ENCODE measurements around the gene PCCA.

Gene PCCA

GRCh38 chr13:100297413-100297812 is 208.5 kb downstream of the PCCA start:
- Histone ChIP-seq H3K4me1 (ENCODE audit: control insufficient read depth in 1 of 2, insufficient read depth in 2 of 2, low read length in 2 of 2) (no peaks in the 10 kb centered on the region), H3K9me3 (ENCODE audit: control insufficient read depth in 1 of 2, low read length in 2 of 2) (no peaks in the 10 kb centered on the region), H3K36me3 (ENCODE audit: control insufficient read depth in 1 of 2, insufficient read depth in 2 of 2, low read length in 2 of 2) (no peaks in the 10 kb centered on the region)

GRCh38 chr13:100298116-100298681 is 209.3 kb downstream of the PCCA start:
- Histone ChIP-seq H3K9me3 (ENCODE audit: control insufficient read depth in 1 of 2, low read length in 2 of 2) (no peaks in the 10 kb centered on the region), H3K4me1 (ENCODE audit: control insufficient read depth in 1 of 2, insufficient read depth in 2 of 2, low read length in 2 of 2) (no peaks in the 10 kb centered on the region), H3K27me3 (ENCODE audit: low read depth, low read length) (no peaks in the 10 kb centered on the region), H3K4me3 (ENCODE audit: low read depth in 1 of 2, low read length in 2 of 2) (no peak overlapping the region), H3K36me3 (ENCODE audit: control insufficient read depth in 1 of 2, insufficient read depth in 2 of 2, low read length in 2 of 2) (peaks cover 0 to 3% of the 10 kb centered on the region in 2 donors), H3K27ac (ENCODE audit: low read length) (no peak overlapping the region)

More at GRCh38 chr13:100297413-100297812, 208.5 kb downstream of the PCCA start:
- no peak overlapping the region for H3K27ac ChIP-seq (ENCODE audit: low read length)
- H3K4me3 ChIP-seq (ENCODE audit: low read depth in 1 of 2, low read length in 2 of 2), result no peak overlapping the region
- H3K27me3 ChIP-seq (ENCODE audit: low read depth, low read length), result no peaks in the 10 kb centered on the region

- Histone ChIP-seq H3K27me3 (ENCODE audit: low read depth, low read length) (no peaks in the 10 kb centered on the region), H3K36me3 (ENCODE audit: control insufficient read depth in 1 of 2, insufficient read depth in 2 of 2, low read length in 2 of 2) (peaks cover 0 to 3% of the 10 kb centered on the region in 2 donors), H3K4me3 (ENCODE audit: low read depth in 1 of 2, low read length in 2 of 2) (no peak overlapping the region), H3K9me3 (ENCODE audit: control insufficient read depth in 1 of 2, low read length in 2 of 2) (no peaks in the 10 kb centered on the region), H3K4me1 (ENCODE audit: control insufficient read depth in 1 of 2, insufficient read depth in 2 of 2, low read length in 2 of 2) (no peaks in the 10 kb centered on the region), H3K27ac (ENCODE audit: low read length) (no peak overlapping the region)
Measured at GRCh38 chr13:100298691-100299090, 209.8 kb downstream of the PCCA start.

- Histone ChIP-seq H3K9me3 (ENCODE audit: control insufficient read depth in 1 of 2, low read length in 2 of 2) (no peaks in the 10 kb centered on the region), H3K27me3 (ENCODE audit: low read depth, low read length) (no peaks in the 10 kb centered on the region), H3K4me1 (ENCODE audit: control insufficient read depth in 1 of 2, insufficient read depth in 2 of 2, low read length in 2 of 2) (no peaks in the 10 kb centered on the region), H3K36me3 (ENCODE audit: control insufficient read depth in 1 of 2, insufficient read depth in 2 of 2, low read length in 2 of 2) (peaks cover 0 to 3% of the 10 kb centered on the region in 2 donors), H3K4me3 (ENCODE audit: low read depth in 1 of 2, low read length in 2 of 2) (no peak overlapping the region), H3K27ac (ENCODE audit: low read length) (no peak overlapping the region)
Measured at GRCh38 chr13:100300243-100300642, 211.3 kb downstream of the PCCA start.

GRCh38 chr13:100300708-100301107 is 211.8 kb downstream of the PCCA start:
- no peaks in the 10 kb centered on the region for H3K9me3 ChIP-seq (ENCODE audit: control insufficient read depth in 1 of 2, low read length in 2 of 2)
- H3K4me1 ChIP-seq (ENCODE audit: control insufficient read depth in 1 of 2, insufficient read depth in 2 of 2, low read length in 2 of 2), result no peaks in the 10 kb centered on the region
- H3K27me3 ChIP-seq (ENCODE audit: low read depth, low read length), result no peaks in the 10 kb centered on the region
- no peak overlapping the region for H3K4me3 ChIP-seq (ENCODE audit: low read depth in 1 of 2, low read length in 2 of 2)
- H3K36me3 ChIP-seq (ENCODE audit: control insufficient read depth in 1 of 2, insufficient read depth in 2 of 2, low read length in 2 of 2), result peaks cover 0 to 3% of the 10 kb centered on the region in 2 donors
- no peak overlapping the region for H3K27ac ChIP-seq (ENCODE audit: low read length)

GRCh38 chr13:100301418-100301817 is 212.5 kb downstream of the PCCA start:
- H3K9me3 ChIP-seq (ENCODE audit: control insufficient read depth in 1 of 2, low read length in 2 of 2), result no peaks in the 10 kb centered on the region
- H3K36me3 ChIP-seq (ENCODE audit: control insufficient read depth in 1 of 2, insufficient read depth in 2 of 2, low read length in 2 of 2), result peaks cover 0 to 3% of the 10 kb centered on the region in 2 donors
- no peak overlapping the region for H3K4me3 ChIP-seq (ENCODE audit: low read depth in 1 of 2, low read length in 2 of 2)
- no peak overlapping the region for H3K27ac ChIP-seq (ENCODE audit: low read length)
- no peaks in the 10 kb centered on the region for H3K27me3 ChIP-seq (ENCODE audit: low read depth, low read length)
- no peaks in the 10 kb centered on the region for H3K4me1 ChIP-seq (ENCODE audit: control insufficient read depth in 1 of 2, insufficient read depth in 2 of 2, low read length in 2 of 2)

GRCh38 chr13:100302391-100302790 is 213.5 kb downstream of the PCCA start:
- Histone ChIP-seq H3K9me3 (ENCODE audit: control insufficient read depth in 1 of 2, low read length in 2 of 2) (no peaks in the 10 kb centered on the region), H3K27ac (ENCODE audit: low read length) (no peak overlapping the region), H3K36me3 (ENCODE audit: control insufficient read depth in 1 of 2, insufficient read depth in 2 of 2, low read length in 2 of 2) (peaks cover 0 to 3% of the 10 kb centered on the region in 2 donors), H3K4me3 (ENCODE audit: low read depth in 1 of 2, low read length in 2 of 2) (no peak overlapping the region), H3K4me1 (ENCODE audit: control insufficient read depth in 1 of 2, insufficient read depth in 2 of 2, low read length in 2 of 2) (no peaks in the 10 kb centered on the region), H3K27me3 (ENCODE audit: low read depth, low read length) (no peaks in the 10 kb centered on the region)

GRCh38 chr13:100304229-100304628 is 215.3 kb downstream of the PCCA start:
- Histone ChIP-seq H3K36me3 (ENCODE audit: control insufficient read depth in 1 of 2, insufficient read depth in 2 of 2, low read length in 2 of 2) (peaks cover 3 to 4% of the 10 kb centered on the region in 2 donors), H3K4me3 (ENCODE audit: low read depth in 1 of 2, low read length in 2 of 2) (no peak overlapping the region), H3K27ac (ENCODE audit: low read length) (no peak overlapping the region), H3K4me1 (ENCODE audit: control insufficient read depth in 1 of 2, insufficient read depth in 2 of 2, low read length in 2 of 2) (no peaks in the 10 kb centered on the region), H3K27me3 (ENCODE audit: low read depth, low read length) (no peaks in the 10 kb centered on the region), H3K9me3 (ENCODE audit: control insufficient read depth in 1 of 2, low read length in 2 of 2) (no peaks in the 10 kb centered on the region)

GRCh38 chr13:100305398-100305797 is 216.5 kb downstream of the PCCA start:
- H3K27ac ChIP-seq (ENCODE audit: low read length), result no peak overlapping the region
- no peaks in the 10 kb centered on the region for H3K9me3 ChIP-seq (ENCODE audit: control insufficient read depth in 1 of 2, low read length in 2 of 2)
- H3K27me3 ChIP-seq (ENCODE audit: low read depth, low read length), result no peaks in the 10 kb centered on the region
- no peak overlapping the region for H3K4me3 ChIP-seq (ENCODE audit: low read depth in 1 of 2, low read length in 2 of 2)
- H3K4me1 ChIP-seq (ENCODE audit: control insufficient read depth in 1 of 2, insufficient read depth in 2 of 2, low read length in 2 of 2), result no peaks in the 10 kb centered on the region
- peaks cover 3 to 4% of the 10 kb centered on the region in 2 donors for H3K36me3 ChIP-seq (ENCODE audit: control insufficient read depth in 1 of 2, insufficient read depth in 2 of 2, low read length in 2 of 2)

- peaks cover 3 to 4% of the 10 kb centered on the region in 2 donors for H3K36me3 ChIP-seq (ENCODE audit: control insufficient read depth in 1 of 2, insufficient read depth in 2 of 2, low read length in 2 of 2)
- no peak overlapping the region for H3K4me3 ChIP-seq (ENCODE audit: low read depth in 1 of 2, low read length in 2 of 2)
- H3K9me3 ChIP-seq (ENCODE audit: control insufficient read depth in 1 of 2, low read length in 2 of 2), result no peaks in the 10 kb centered on the region
- H3K27ac ChIP-seq (ENCODE audit: low read length), result no peak overlapping the region
- no peaks in the 10 kb centered on the region for H3K4me1 ChIP-seq (ENCODE audit: control insufficient read depth in 1 of 2, insufficient read depth in 2 of 2, low read length in 2 of 2)
- H3K27me3 ChIP-seq (ENCODE audit: low read depth, low read length), result no peaks in the 10 kb centered on the region
Measured at GRCh38 chr13:100306030-100306429, 217.1 kb downstream of the PCCA start.

- Histone ChIP-seq H3K27ac (ENCODE audit: low read length) (no peak overlapping the region), H3K27me3 (ENCODE audit: low read depth, low read length) (no peaks in the 10 kb centered on the region), H3K4me1 (ENCODE audit: control insufficient read depth in 1 of 2, insufficient read depth in 2 of 2, low read length in 2 of 2) (no peaks in the 10 kb centered on the region), H3K4me3 (ENCODE audit: low read depth in 1 of 2, low read length in 2 of 2) (no peak overlapping the region), H3K9me3 (ENCODE audit: control insufficient read depth in 1 of 2, low read length in 2 of 2) (no peaks in the 10 kb centered on the region), H3K36me3 (ENCODE audit: control insufficient read depth in 1 of 2, insufficient read depth in 2 of 2, low read length in 2 of 2) (peaks cover 3 to 4% of the 10 kb centered on the region in 2 donors)
Measured at GRCh38 chr13:100306434-100306999, 217.6 kb downstream of the PCCA start.

All from muscle layer of duodenum (tissue), 2 donors.